IPS-15b (cell line): ENCODE data around the gene FMNL2.

ENCODE experiments used
- H3K27me3 ChIP-seq: one replicate; pipeline ENCODE4 v1.6.1; 2013; ENCODE audit warnings: low read length; ENCODE audit not compliant: control insufficient read depth, insufficient read depth
- H3K36me3 ChIP-seq: one replicate; pipeline ENCODE4 v1.6.1; 2013; ENCODE audit warnings: low read length; ENCODE audit not compliant: control insufficient read depth, insufficient read depth
- H3K4me1 ChIP-seq: one replicate; pipeline ENCODE4 v1.6.1; 2013; ENCODE audit warnings: mild to moderate bottlenecking, low read length; ENCODE audit not compliant: control insufficient read depth, insufficient read depth
- H3K4me3 ChIP-seq: one replicate; pipeline ENCODE4 v1.5.1; 2013; ENCODE audit warnings: low read depth, low read length
- H3K9ac ChIP-seq: one replicate; pipeline ENCODE4 v1.6.1; 2013; ENCODE audit warnings: low read depth, mild to moderate bottlenecking, low read length
- H3K9me3 ChIP-seq: one replicate; pipeline ENCODE4 v1.6.1; 2013; ENCODE audit warnings: mild to moderate bottlenecking, low read length; ENCODE audit not compliant: control insufficient read depth, insufficient read depth

Gene FMNL2

DNA sequence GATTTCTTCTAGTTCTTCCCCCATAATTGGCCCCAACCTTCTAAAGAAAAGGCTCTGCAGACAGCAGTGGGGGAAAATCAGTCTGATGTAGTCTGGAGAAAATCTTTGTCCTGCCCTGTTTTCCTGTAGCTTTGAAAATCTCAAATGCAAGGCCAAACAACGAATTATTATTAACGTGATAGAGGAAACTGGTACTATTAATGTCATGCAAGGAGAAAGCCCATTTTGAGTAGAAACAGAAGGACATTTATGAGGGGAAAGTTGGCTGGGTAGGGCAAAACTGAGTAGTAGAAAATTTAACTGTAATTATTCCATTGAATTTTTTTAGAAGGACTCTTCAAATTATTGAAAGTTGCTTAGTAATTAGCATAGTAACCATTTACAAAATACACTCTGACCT, 98.8 kb downstream of the FMNL2 start:
- H3K27me3 ChIP-seq: no peaks in the 10 kb centered on the region
- no peak overlapping the region for H3K4me3 ChIP-seq
- no peaks in the 10 kb centered on the region for H3K36me3 ChIP-seq
- no peaks in the 10 kb centered on the region for H3K9me3 ChIP-seq
- H3K4me1 ChIP-seq: peaks cover 25% of the 10 kb centered on the region
- no peak overlapping the region for H3K9ac ChIP-seq

GRCh38 chr2:152434395-152435182, 99.6 kb downstream of the FMNL2 start:
- Histone ChIP-seq H3K4me1 (peaks cover 30% of the 10 kb centered on the region), H3K27me3 (no peaks in the 10 kb centered on the region), H3K36me3 (no peaks in the 10 kb centered on the region), H3K9ac (peak overlapping the region; percentile 16), H3K9me3 (no peaks in the 10 kb centered on the region), H3K4me3 (no peak overlapping the region)

DNA sequence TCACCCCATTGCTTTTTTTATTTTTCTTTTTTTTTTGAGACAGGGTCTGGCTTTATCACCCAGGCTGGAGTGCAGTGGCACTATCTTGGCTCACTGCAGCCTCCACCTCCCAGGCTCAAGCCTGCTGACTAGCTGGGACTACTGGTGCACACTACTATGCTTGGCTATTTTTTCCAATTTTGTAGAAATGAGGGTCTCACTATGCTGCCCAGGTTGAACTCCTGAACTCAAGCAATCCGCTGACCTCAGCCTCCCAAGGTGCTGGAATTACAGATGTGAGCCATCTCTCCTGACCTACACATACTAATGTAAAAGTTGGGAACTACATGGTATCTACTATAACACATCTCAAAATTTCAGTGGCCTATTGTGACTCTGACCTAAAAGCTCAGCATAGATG, 101.2 kb downstream of the FMNL2 start:
- Histone ChIP-seq H3K36me3 (no peaks in the 10 kb centered on the region), H3K4me3 (no peak overlapping the region), H3K9me3 (no peaks in the 10 kb centered on the region), H3K9ac (no peak overlapping the region), H3K27me3 (no peaks in the 10 kb centered on the region), H3K4me1 (peaks cover 27% of the 10 kb centered on the region)

DNA sequence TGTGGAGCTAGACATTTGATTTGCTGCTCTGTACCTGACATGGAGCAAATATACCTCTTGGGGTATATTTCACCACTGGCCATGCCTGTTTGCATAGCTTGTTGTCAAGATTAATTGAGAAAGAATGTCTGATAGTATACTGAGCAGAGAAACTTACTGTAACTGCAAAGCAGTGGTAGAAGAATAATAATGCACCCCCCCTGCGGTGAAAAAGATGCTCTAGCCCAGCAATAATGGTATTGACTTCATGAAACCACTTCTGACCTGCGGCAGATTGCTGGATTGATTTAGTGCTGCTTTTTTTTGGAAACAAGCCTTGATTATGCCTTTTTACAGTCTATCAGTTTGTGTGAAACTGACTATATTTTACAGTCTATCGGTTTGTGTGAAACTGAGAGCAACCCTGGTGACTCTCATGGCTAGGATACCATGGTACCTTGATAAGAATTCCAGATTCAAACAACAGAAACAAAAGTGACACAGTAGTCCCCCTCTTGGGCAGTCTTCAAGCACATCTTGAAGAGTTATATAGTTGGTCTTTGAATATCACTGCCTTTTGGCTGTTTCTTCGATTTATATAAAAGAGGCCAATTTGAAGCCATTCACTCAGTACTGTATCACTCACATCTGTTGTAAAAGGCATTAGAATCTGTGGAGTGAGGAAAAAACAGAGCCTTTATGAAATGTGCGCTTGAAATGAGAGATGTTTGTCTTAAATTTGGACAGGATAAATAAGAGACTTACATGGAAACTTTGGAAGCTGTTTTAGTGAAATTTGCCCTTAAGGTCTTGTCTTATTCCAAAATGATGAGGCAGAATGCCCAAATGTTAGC, 102.5 kb downstream of the FMNL2 start:
- H3K36me3 ChIP-seq: no peaks in the 10 kb centered on the region
- no peaks in the 10 kb centered on the region for H3K27me3 ChIP-seq
- no peak overlapping the region for H3K9ac ChIP-seq
- no peak overlapping the region for H3K4me3 ChIP-seq
- peaks cover 24% of the 10 kb centered on the region for H3K4me1 ChIP-seq
- no peaks in the 10 kb centered on the region for H3K9me3 ChIP-seq

GRCh38 chr2:152440049-152440448, 105.1 kb downstream of the FMNL2 start:
- no peaks in the 10 kb centered on the region for H3K27me3 ChIP-seq
- H3K4me3 ChIP-seq: no peak overlapping the region
- H3K9me3 ChIP-seq: no peaks in the 10 kb centered on the region
- peaks cover 5% of the 10 kb centered on the region for H3K4me1 ChIP-seq
- no peaks in the 10 kb centered on the region for H3K36me3 ChIP-seq
- H3K9ac ChIP-seq: no peak overlapping the region

- H3K9me3 ChIP-seq: no peaks in the 10 kb centered on the region
- no peaks in the 10 kb centered on the region for H3K27me3 ChIP-seq
- H3K9ac ChIP-seq: no peak overlapping the region
- no peaks in the 10 kb centered on the region for H3K36me3 ChIP-seq
- peaks cover 5% of the 10 kb centered on the region for H3K4me1 ChIP-seq
- no peak overlapping the region for H3K4me3 ChIP-seq
Observed at GRCh38 chr2:152440460-152440859, 105.5 kb downstream of the FMNL2 start.

GRCh38 chr2:152441961-152442360, 107.0 kb downstream of the FMNL2 start:
- peaks cover 9% of the 10 kb centered on the region for H3K4me1 ChIP-seq
- H3K4me3 ChIP-seq: no peak overlapping the region
- no peak overlapping the region for H3K9ac ChIP-seq
- no peaks in the 10 kb centered on the region for H3K36me3 ChIP-seq
- H3K27me3 ChIP-seq: no peaks in the 10 kb centered on the region
- no peaks in the 10 kb centered on the region for H3K9me3 ChIP-seq

- Histone ChIP-seq H3K9ac (no peak overlapping the region), H3K9me3 (no peaks in the 10 kb centered on the region), H3K36me3 (no peaks in the 10 kb centered on the region), H3K27me3 (no peaks in the 10 kb centered on the region), H3K4me3 (no peak overlapping the region), H3K4me1 (peaks cover 11% of the 10 kb centered on the region)
Observed at GRCh38 chr2:152443771-152444170, 108.8 kb downstream of the FMNL2 start.

- Histone ChIP-seq H3K36me3 (no peaks in the 10 kb centered on the region), H3K27me3 (no peaks in the 10 kb centered on the region), H3K9ac (no peak overlapping the region), H3K9me3 (no peaks in the 10 kb centered on the region), H3K4me3 (no peak overlapping the region), H3K4me1 (peaks cover 14% of the 10 kb centered on the region)
Observed at GRCh38 chr2:152444448-152444847, 109.5 kb downstream of the FMNL2 start.

DNA sequence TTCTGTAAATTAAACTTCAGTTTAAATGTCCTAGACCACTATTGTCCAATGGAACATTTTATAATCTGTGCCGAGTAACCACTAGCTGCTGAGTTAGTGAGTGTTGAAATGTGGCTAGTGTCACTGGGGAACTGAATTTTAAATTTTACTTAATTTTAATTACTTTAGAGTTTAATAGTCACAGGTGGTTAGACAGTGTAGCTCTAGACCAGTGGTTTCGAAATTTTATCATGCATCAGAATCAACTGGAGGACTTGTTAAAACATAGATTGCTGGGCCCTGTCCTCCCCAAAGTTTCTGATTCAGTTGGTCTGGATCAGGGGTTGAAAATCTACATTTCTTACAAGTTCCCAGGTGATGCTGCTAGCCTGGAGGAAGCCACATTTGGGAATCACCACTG, 110.4 kb downstream of the FMNL2 start:
- no peaks in the 10 kb centered on the region for H3K9me3 ChIP-seq
- H3K36me3 ChIP-seq: no peaks in the 10 kb centered on the region
- peaks cover 20% of the 10 kb centered on the region for H3K4me1 ChIP-seq
- H3K9ac ChIP-seq: no peak overlapping the region
- no peaks in the 10 kb centered on the region for H3K27me3 ChIP-seq
- H3K4me3 ChIP-seq: no peak overlapping the region

DNA sequence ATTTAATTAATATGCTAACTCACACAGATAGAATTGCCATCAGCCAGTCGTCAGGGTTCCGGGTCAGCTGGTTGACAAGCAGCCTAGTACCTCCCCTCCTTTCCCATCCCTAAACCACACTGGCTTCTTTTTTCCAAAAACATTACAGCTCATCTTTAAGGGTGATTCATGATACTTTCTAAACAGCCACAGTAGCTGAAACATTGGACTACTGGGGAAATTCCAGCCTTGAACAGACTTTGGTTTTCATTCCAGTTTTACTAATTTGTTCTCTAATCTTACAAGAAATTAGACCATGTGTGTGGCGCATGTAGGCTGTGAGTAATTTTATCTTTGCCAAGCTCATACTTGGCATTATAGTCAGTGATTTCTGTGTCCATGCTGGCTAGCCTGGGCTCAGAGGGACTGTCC, 110.8 kb downstream of the FMNL2 start:
- H3K4me3 ChIP-seq: no peak overlapping the region
- no peaks in the 10 kb centered on the region for H3K9me3 ChIP-seq
- no peaks in the 10 kb centered on the region for H3K27me3 ChIP-seq
- H3K4me1 ChIP-seq: peaks cover 23% of the 10 kb centered on the region
- H3K9ac ChIP-seq: no peak overlapping the region
- no peaks in the 10 kb centered on the region for H3K36me3 ChIP-seq

GRCh38 chr2:152446213-152446612, 111.2 kb downstream of the FMNL2 start:
- Histone ChIP-seq H3K36me3 (no peaks in the 10 kb centered on the region), H3K4me3 (no peak overlapping the region), H3K9ac (no peak overlapping the region), H3K27me3 (no peaks in the 10 kb centered on the region), H3K4me1 (peaks cover 23% of the 10 kb centered on the region), H3K9me3 (no peaks in the 10 kb centered on the region)
